ENCODE measurements around the gene PPP4C. TPM values are rescaled to one million over a fixed set of nuclear protein-coding genes. Genes with fewer than 3 reads are reported as not detected.

PPP4C gene
- total RNA-seq, 4 donors from 2014 or later = 43.7 to 79.4 (median 56.6) TPM

DNA sequence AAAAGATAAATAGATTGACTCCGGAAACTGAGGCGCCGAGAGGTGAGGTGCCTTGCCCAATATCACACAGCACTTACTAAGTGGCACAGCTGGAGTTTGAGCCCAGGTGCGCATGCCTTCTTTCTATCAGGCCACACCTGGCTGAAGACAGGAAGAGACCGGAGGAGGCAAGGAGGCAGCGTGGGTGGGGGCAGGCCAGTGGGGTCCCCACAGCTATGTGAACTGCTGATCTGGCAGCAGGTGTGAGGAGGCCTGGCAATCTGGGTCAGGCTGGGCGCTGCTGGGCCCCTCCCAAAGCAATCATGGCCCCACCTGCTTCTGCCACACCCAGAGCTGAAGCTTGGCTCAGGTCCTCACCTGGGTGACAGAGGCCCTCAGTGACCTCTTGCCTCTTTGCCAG lies 39.4 kb downstream of the PPP4C start:
- TF ChIP-seq POLR2A (IDR thresholded peaks at IDR 0.05) = peak in 1 of 2 donors; percentile 65
- TF ChIP-seq, protein P1, sequence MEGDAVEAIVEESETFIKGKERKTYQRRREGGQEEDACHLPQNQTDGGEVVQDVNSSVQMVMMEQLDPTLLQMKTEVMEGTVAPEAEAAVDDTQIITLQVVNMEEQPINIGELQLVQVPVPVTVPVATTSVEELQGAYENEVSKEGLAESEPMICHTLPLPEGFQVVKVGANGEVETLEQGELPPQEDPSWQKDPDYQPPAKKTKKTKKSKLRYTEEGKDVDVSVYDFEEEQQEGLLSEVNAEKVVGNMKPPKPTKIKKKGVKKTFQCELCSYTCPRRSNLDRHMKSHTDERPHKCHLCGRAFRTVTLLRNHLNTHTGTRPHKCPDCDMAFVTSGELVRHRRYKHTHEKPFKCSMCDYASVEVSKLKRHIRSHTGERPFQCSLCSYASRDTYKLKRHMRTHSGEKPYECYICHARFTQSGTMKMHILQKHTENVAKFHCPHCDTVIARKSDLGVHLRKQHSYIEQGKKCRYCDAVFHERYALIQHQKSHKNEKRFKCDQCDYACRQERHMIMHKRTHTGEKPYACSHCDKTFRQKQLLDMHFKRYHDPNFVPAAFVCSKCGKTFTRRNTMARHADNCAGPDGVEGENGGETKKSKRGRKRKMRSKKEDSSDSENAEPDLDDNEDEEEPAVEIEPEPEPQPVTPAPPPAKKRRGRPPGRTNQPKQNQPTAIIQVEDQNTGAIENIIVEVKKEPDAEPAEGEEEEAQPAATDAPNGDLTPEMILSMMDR (IDR thresholded peaks at IDR 0.05) = no peak
- peak; percentile 38 to 92 (median 91) for DNase-seq
- Histone ChIP-seq H3K27ac (peak overlapping the region; percentile 59 to 90 (median 70)), H3K4me3 (no peak overlapping the region), H3K9me3 (no peaks in the 10 kb centered on the region), H3K27me3 (no peaks in the 10 kb centered on the region), H3K4me1 (peaks cover 0 to 67% (median 13%) of the 10 kb centered on the region in 4 donors), H3K36me3 (peaks cover 0 to 73% (median 0%) of the 10 kb centered on the region in 3 donors)

DNA sequence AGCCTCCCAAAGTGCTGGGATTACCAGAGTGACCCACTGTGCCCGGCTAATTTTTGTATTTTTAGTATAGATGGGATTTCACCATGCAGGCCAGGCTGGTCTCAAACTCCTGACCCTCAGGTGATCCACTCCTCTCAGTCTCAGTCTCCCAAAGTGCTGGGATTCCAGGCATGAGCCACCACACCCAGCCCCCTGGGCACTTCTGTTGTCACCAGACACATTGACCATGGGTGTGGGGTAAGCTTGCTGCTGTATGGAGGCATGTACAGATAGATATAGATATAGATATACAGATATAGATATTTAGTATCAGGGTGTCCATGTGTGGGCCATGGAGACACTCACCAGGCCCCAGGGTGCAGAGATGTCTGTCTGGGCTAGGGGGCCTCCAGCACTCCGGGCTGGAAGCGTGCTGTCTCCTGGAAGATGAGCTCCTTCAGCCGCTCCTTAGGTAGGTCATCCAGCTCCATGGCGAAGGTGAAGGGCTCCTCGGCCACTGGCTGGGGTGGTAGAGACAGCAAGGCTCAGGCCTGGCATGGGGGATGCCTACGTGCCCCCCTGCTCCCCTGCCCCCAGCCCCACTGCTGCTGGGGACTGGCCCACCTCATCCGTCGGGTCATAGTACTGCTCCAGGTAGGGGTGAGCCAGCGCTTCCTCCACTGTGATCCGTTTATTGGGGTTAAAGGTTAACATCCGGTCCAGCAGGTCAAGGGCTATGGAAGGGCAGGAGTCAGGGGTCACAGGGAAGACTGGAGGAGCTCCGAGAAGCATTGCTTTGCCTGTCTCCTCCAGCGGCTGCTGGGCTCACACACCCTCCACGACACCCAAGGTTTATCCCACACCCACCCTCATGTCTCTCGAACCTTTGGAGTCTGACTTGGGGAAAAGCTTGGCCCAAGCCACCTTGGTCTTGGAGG lies 40.8 kb downstream of the PPP4C start:
- TF ChIP-seq POLR2A (IDR thresholded peaks at IDR 0.05) = no peak
- TF ChIP-seq, protein P1 (IDR thresholded peaks at IDR 0.05) = no peak
- H3K27me3 ChIP-seq = no peaks in the 10 kb centered on the region
- peak overlapping the region in 3 of 4 donors; percentile 59 to 90 (median 77) for H3K27ac ChIP-seq
- DNase-seq = peak in 1 of 3 donors; percentile 54
- no peaks in the 10 kb centered on the region for H3K9me3 ChIP-seq
- no peak overlapping the region for H3K4me3 ChIP-seq
- peaks cover 0 to 62% (median 0%) of the 10 kb centered on the region in 3 donors for H3K36me3 ChIP-seq
- H3K4me1 ChIP-seq = peaks cover 0 to 77% (median 17%) of the 10 kb centered on the region in 4 donors

DNA sequence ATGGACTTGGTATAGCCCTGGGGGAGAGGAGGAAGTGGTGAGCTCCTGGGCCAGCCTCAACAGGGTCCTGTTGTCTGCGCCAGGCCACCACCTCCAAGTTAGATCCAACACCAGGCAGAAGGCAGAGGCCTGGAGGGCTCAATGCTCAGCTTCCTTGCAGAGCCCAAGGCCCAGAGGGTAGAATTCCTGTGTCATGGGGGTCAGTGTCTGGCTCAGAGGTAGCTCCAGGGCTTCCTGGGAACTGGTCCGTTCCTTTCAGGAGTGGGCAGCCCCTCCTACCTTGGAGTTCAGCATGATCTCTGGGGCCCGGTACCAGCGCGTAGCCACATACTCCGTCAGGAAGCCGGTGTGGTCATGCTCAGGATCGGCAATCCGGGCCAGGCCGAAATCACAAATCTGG lies 42.0 kb downstream of the PPP4C start:
- no peak overlapping the region for H3K4me3 ChIP-seq
- no peak for DNase-seq
- peaks cover 0 to 51% (median 0%) of the 10 kb centered on the region in 3 donors for H3K36me3 ChIP-seq
- TF ChIP-seq, protein P1 (IDR thresholded peaks at IDR 0.05) = no peak
- no peak for TF ChIP-seq POLR2A (IDR thresholded peaks at IDR 0.05)
- peak overlapping the region in 3 of 4 donors; percentile 59 to 90 (median 77) for H3K27ac ChIP-seq
- no peaks in the 10 kb centered on the region for H3K27me3 ChIP-seq
- H3K9me3 ChIP-seq = no peaks in the 10 kb centered on the region
- peaks cover 6 to 80% (median 17%) of the 10 kb centered on the region in 4 donors for H3K4me1 ChIP-seq

DNA sequence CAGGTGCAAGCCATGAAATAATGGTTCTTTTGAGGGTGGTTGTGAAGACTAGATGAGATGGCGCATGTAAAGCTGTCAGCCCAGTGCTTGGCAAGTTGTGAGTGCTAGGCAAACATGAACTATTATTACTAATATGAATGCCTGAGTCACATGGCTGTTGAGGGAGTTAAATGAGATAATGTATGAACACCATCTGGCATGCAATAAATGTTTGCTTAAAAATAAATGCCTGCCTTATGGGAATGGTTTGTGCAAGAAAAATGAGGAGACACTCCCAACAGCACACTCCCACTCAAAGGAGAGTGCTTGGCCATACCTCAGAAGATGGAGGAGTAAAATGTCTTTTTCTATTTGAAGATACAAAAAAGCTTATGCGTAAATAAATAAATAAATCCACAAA lies 43.6 kb downstream of the PPP4C start:
- Histone ChIP-seq H3K27ac (peak overlapping the region in 3 of 4 donors; percentile 66 to 97 (median 95)), H3K4me1 (peaks cover 9 to 71% (median 12%) of the 10 kb centered on the region in 4 donors), H3K36me3 (peaks cover 0 to 43% (median 0%) of the 10 kb centered on the region in 3 donors), H3K27me3 (no peaks in the 10 kb centered on the region), H3K4me3 (no peak overlapping the region), H3K9me3 (no peaks in the 10 kb centered on the region)
- no peak for TF ChIP-seq POLR2A (IDR thresholded peaks at IDR 0.05)
- TF ChIP-seq, protein P1 (IDR thresholded peaks at IDR 0.05) = no peak
- DNase-seq = no peak

DNA sequence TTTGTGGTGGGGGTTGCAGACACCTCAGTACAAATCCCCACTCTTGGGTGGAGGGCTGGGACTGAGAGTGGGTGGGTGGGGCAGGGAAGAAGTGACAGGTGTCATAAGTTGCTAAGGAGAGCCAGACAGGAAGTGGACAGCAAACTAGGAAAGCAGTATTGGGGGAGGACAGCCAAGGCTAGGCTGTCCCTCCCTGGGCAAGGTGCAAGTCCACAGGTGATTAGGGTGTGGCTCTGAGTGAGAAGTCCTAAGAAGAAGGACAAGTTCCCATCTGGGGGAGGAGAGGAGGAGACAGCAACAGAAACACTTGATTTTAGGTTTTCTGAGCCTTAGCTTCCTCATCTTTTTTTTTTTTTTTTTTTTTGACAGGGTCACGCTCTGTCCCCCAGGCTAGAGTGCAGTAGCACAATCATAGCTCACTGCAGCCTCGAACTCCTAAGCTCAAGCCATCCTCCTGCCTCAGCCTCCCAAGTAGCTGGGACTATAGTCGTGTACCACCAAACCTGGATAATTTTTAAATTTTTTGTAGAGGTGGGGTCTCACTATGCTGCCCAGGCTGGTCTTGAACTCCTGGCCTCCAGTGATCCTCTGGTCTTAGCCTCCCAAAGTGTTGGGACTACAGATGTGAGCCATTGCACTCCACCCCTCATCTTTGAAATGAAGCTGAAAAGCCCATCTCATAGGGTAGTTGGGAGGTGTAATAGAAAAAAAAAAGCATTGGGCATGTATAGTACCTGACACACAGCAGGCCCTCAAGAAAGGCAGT lies 44.7 kb downstream of the PPP4C start:
- TF ChIP-seq POLR2A (IDR thresholded peaks at IDR 0.05) = peak; percentile 49 to 87
- TF ChIP-seq, protein P1 (IDR thresholded peaks at IDR 0.05) = no peak
- Histone ChIP-seq H3K27ac (peak overlapping the region; percentile 89 to 99 (median 96)), H3K27me3 (no peaks in the 10 kb centered on the region), H3K4me1 (peaks cover 9 to 63% (median 9%) of the 10 kb centered on the region in 4 donors), H3K4me3 (peak overlapping the region in 1 of 4 donors; percentile 8), H3K9me3 (no peaks in the 10 kb centered on the region), H3K36me3 (peaks cover 0 to 41% (median 0%) of the 10 kb centered on the region in 3 donors)
- peak in 2 of 3 donors; percentile 80 to 91 for DNase-seq

All from Peyer's patch (tissue), 4 donors.